Germinal center (tissue), 1 donor: ENCODE results near the gene ARID3A.

ENCODE experiments used
- DNase-seq: peaks from one replicate; pipeline ENCODE4 v3.0.0; 2012; ENCODE audit warnings: mixed read lengths, low spot score

The ARID3A gene

GRCh38 chr19:1004803-1005664 is 79.2 kb downstream of the ARID3A start:
- no peak for DNase-seq

DNA sequence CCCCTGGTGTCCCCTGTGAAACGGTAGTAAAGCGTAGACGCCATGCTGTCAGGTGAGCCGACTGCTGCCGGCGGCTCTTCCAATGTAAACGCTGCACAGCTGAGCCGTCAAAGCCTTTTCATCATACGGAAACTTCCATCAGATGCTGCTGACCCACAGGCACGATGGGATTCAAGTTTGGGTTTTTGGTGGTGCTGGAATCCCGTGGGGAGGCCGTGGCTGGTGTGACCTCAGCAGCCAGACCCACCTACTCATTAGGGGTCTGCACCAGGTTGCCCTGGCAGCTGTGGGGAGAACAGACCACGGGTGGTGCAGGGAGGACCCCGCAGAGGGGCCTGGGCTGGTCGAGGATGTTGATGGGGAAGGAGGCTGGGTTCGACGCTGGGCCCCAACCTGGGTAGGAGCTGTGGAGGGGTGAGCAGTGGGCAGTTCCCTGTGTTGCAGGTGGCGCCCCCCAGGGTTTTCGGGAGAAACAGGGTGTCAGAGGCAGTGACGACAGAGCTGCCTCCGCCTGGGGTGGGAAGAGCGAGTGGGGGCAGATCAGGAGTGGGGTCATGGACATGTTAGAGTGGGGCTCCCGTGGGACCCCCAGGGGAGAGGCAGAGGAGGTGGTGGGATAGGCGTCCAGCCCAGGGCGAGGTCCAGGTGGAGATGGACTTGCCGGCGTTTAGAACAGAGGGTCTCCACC is 81.0 kb downstream of the ARID3A start:
- DNase-seq, result no peak

- no peak for DNase-seq
Measured at GRCh38 chr19:1007399-1008251, 81.8 kb downstream of the ARID3A start.

GRCh38 chr19:1008268-1009040 is 82.6 kb downstream of the ARID3A start:
- no peak for DNase-seq

DNA sequence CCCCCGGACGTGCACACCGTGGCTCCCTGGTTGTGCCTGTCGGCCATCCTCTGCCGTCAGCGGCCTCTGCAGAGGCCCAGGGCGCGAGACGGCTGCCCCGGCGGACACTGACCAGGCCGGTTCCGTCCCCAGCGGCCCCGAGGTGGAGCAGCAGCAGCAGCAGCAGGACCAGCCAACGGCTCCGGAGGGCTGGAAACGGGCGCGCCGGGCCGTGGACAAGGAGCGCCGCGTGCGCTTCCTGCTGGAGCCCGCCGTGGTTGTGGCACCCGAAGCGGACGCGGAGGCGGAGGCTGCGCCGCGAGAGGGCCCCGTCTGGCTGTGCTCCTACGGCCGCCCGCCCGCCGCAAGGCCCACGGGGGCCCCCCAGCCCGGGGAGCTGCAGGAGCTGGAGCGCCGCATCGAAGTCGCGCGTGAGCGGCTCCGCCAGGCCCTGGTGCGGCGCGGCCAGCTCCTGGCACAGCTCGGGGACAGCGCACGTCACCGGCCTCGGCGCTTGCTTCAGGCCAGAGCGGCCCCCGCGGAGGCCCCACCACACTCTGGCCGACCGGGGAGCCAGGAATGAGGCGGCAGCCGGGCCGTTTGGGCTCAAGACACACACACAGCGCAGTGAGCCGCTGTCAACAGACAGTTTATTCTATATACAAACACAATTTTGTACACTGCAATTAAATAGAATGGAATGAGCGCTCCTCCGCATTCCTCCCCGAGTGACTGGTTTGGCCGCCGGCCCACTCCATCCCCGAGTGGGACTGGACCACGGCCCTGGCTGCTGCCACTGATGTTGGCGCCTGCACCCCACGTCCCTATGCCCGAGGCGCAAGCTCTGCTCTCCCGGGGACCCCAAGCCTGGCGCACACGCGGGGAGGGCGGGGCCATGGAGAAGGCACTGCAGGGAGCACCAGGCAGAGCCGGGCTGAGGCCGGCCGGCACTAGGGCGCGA is 83.5 kb downstream of the ARID3A start:
- DNase-seq, result no peak

- DNase-seq, result no peak
Measured at GRCh38 chr19:1009981-1010538, 84.2 kb downstream of the ARID3A start.

- DNase-seq, result no peak
Measured at GRCh38 chr19:1010586-1011510, 85.0 kb downstream of the ARID3A start.

GRCh38 chr19:1011831-1012333 is 86.0 kb downstream of the ARID3A start:
- DNase-seq, result no peak

DNA sequence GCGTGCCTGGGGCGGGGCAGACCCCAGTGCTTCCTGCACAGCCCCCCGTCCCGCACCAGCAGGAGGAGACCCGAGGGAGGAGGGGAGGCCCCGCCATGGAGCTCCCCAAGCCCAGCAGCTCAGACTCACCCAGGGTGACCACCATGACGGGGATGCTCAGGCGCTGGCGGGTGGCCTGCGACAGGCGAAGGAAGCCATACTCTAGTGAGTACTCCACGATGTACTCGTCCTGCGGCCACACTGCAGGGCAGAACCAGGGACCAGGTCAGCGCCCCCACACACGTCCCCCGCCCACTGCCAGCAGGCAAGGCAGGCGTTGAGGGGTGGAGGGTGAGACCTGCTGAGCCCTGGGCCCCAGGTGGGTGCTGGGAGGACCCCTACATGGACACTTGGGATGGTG is 86.5 kb downstream of the ARID3A start:
- no peak for DNase-seq

DNA sequence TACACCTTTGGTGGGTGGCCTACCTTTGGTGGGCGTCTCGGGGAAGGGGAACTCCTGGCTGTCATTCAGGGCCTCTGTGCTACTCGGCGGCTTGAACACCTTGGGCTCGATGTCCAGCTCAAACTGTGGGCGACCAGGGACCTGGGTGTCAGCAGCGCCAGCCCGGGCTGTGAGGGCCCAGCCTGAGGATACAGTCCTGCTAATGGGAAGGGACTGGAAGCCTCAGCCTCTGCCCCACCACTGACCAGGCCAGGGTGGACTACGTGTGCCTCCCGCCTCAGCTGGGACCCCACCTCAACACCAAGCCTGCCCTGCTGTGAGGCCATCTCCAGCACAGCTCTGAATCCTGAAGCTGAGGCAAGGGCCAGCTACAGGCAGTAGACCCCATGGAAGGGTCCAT is 87.4 kb downstream of the ARID3A start:
- no peak for DNase-seq

DNA sequence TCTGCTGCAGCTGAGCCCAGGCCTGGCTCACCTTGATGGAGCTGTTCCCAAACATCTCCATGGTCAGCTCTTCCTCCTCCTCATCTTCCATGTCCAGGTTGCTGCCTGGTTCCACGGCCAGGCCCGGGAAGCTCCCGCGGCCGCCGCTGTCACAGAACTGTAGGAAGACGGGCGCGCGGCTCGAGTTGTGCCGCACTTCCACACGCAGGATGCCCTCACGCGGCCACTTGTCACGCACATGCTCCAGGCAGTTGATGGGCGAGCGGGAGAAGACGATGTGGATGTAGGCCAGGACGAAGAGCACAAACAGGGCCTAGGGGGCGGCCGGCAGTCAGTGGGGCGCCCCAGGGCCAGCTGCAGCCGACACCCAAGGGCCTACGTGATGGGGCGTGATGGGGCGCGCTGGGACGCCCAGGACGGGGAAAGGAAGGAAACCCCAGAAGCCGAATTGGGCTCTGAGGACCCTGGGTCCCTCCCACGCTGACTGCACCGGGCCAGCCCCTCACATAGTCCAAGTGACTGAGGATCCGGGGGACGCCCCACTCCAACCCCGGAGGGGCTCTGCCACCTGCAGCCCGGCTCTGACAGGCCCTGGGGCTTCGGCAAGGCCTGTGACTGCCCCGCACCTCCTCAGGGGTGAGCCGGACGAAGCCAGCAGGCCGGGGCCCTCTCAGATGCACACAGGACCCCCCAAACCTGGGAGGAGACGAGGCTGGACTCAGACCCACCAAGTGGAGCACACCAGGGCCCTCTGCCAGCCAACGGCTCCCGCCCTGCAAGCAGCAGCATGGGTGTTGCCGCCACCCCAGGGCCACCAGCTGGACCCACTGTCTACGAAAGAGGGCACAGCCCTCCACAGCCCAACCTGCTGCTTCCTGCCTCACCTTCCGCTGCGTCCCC is 88.6 kb downstream of the ARID3A start:
- no peak for DNase-seq

DNA sequence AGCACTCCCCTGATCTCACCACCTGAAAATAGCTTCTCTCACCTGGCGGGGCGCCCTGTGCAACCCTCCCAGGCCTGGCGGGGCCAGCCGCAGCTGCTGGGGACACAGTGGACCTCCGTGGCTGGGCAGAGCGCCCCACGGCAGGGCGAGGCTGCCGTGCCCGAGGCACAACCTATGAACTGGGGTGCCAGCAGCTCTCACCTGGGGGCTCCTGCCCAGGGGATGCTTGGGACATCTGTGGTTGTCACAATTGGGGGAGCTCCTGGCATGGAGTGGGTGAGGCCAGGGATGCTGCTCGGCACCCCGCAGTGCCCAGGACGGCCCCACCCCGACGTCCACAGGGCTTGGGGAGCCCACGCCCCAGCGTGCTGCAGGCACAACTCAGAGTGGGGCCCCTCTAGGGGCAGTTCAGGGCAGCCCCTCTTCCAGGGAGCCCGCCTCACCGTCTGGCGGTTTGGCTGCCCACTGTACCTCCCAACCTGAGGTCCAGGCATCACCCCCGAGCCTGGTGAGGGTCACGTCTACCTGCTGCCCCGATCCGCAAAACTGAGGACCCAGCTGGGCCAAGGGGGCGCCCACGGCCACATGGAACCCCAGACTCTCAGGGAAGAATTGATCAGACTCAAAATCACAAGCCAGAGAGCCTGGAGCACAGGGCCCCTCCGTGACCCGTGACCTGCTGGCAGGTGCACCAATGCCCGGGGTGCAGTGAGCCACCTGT is 89.4 kb downstream of the ARID3A start:
- no peak for DNase-seq

- no peak for DNase-seq
Measured at GRCh38 chr19:1015782-1016646, 90.2 kb downstream of the ARID3A start.

DNA sequence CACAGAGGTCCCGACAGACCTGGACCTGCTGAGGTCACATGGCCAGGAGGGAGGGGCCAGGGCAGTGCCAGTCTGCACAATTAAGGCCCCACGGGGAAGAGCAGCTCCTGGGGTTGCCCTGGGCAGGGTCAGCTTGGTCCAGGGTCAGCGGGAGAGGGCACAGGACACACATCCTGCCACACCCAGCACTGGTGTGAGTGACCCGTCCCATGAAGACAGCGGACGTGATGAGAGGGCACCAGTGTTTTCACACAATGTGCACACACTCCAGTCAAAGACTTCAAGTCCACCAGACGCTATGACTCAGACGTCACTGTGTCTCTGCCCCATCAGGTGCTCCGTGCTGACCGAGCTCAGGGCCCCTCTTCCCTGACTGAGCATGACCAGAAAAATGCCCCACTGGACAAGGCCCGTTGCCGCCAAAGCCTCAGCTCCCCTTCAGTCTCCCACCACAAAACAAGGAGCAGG is 90.8 kb downstream of the ARID3A start:
- no peak for DNase-seq

DNA sequence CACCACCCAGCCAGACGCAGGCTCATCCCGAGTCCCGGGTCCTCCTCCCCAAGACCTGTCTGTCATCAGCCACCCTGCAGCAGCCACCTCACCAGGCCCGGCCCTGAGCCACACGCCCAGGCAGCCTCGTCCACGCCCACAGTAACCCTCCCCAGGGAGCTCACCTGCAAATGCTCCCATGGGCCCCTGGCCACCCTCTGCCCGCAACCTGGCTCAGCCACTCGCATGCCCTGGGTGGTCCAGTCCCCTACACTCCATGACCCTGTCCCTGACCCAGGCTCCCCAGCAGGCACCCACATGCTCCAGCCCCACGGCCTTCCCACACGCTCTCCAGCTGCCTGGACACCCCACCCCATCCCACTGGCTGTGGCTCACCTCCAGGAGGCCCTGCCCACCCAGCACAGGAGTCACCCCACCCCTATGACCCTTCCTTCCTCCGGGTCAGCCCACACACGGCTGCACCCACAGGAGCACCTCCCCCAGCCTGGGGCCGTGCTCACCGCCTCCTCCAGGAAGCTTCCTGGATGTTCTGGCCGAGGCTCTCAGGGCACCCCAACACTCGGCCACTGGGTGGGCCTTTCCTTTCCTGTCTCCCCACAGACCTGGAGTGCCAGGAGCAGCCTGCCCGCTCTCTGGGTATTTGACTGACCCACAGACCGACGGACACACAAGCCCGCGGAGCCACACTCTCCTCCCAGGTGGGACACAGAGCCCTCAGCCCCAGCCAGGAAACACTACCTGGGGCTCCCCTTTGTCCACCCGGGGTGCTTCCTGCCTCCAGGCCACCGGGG is 91.5 kb downstream of the ARID3A start:
- no peak for DNase-seq
